Left lobe of liver (tissue), 2 donors: ENCODE measurements around the gene CD68. TPM values are rescaled to one million over a fixed set of nuclear protein-coding genes. Genes with fewer than 3 reads are reported as not detected.
A peak's percentile ranks its signal among the peaks of the same experiment; 100 is the strongest.

Experiments used
- ATAC-seq: fragments of 200-7000 bp; cut with Tn5 transposase; one replicate; pipeline ENCODE4 v1.9.1; 2020; ENCODE audit warnings: mild to moderate bottlenecking, moderate library complexity
- DNase-seq: peaks from one replicate; pipeline ENCODE4 v3.0.0-alpha.2; 2020; ENCODE audit warnings: low spot score
- total RNA-seq: library from RNA; stranded (reverse); gene quantifications from one replicate; pipeline ENCODE4 v1.2.1, GENCODE V29; 2021
- donor health status: DM: no; HTN: no; CAD: no; lungs with moderate emphysema.
- donor health status: DM: no; HTN: yes; CAD: no.

CD68 gene, protein sequence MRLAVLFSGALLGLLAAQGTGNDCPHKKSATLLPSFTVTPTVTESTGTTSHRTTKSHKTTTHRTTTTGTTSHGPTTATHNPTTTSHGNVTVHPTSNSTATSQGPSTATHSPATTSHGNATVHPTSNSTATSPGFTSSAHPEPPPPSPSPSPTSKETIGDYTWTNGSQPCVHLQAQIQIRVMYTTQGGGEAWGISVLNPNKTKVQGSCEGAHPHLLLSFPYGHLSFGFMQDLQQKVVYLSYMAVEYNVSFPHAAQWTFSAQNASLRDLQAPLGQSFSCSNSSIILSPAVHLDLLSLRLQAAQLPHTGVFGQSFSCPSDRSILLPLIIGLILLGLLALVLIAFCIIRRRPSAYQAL
- 44.2 TPM for total RNA-seq

- DNase-seq: peak; percentile 74
- peak; percentile 52 for ATAC-seq
Measured at GRCh38 chr17:7579001-7579833, at the start of gene CD68. CD68 (plus strand) TSS chr17:7579638; CDS start chr17:7579678, 40 bp downstream.

- ATAC-seq (no peak), DNase-seq (no peak)
Measured at GRCh38 chr17:7530023-7530900, 49.2 kb upstream of the CD68 start.

GRCh38 chr17:7538050-7538449, 41.4 kb upstream of the CD68 start:
- no peak for DNase-seq
- no peak for ATAC-seq

GRCh38 chr17:7538891-7539545, 40.4 kb upstream of the CD68 start:
- ATAC-seq (no peak), DNase-seq (no peak)

DNA sequence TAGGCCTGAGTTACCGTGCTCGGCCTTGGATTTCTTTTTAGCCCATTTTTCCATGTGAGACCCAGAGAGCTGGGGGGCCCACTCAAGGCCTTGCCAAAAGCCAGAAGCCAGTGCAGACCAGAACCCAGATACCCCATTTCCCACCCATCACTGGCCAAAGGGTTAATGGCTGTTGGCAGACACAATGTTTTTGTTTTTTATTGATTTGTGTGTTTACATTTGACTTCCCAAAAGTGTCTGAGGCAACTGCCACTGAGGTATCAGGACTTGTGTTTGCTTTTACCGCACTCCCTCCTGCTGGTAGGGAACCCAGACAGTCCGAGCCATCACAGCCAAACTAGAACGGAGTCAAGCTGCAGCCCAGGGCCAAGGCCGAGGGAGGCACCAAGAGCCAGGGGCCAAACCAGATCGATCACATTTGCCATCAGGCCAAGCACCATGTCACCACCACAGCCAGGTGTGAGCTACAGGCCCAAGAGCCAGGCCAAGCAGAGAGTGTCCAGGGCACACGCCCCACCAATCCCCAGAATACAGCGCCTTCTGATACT, 38.3 kb upstream of the CD68 start:
- no peak for ATAC-seq
- no peak for DNase-seq

DNA sequence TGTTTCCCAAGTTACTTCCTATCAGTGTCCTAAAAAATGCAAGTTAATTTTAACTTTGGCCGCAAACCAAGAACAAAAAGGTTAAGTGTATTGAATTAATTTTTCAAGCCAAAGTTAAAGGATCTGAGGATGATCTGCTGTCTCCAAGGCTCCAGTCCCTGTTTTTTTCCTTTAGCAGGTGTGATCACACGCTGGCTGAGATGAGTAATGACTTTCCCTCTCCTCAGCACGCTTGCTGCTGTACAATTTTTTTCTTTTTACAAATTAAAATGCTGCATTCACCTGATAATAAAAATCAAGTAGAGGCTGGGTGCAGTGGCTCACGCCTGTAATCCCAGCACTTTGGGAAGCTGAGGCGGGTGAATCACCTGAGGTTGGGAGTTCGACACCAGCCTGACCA, 34.5 kb upstream of the CD68 start:
- no peak for ATAC-seq
- no peak for DNase-seq

GRCh38 chr17:7548585-7549400, 30.6 kb upstream of the CD68 start, which contains the start of gene TNFSF12:
TNFSF12 (plus strand) TSS chr17:7549058; CDS start chr17:7549154, 96 bp downstream.
- peak; percentile 66 for DNase-seq

DNA sequence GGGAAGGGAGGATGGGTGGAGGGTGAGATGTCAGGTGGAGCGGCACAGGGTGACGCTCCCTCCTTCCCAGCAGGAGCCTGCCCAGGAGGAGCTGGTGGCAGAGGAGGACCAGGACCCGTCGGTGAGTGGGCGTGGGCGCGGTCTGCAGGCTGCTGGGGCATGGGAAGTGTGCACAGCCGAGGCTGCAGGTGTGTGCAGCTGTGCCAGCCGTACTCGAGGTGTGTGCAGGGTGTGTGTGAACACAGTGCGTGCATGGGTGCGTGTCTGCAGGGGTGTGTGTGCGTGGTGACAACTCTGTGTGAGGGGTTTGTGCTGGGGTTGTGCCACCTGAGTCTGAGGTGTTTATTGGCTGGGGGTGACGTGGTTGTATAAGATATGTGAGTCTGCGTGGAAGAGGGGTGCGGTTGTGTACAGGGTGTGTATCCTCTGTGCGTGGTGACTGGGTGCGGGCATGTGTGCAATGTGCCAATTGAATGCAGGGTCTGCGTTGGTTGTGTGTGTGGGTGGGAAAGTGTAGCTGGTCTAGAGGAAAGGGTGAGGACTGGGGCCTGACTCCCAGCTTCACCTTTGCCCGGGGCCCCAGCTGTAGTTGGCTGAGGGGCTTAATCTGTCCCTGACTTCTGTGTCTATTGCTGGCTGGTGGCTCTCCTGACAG, 29.9 kb upstream of the CD68 start:
- ATAC-seq: peak; percentile 56
- DNase-seq: no peak

More at GRCh38 chr17:7548585-7549400, 30.6 kb upstream of the CD68 start, which contains the start of gene TNFSF12:
- ATAC-seq: peak; percentile 88

GRCh38 chr17:7550344-7550743, 29.1 kb upstream of the CD68 start:
- DNase-seq (no peak), ATAC-seq (no peak)

DNA sequence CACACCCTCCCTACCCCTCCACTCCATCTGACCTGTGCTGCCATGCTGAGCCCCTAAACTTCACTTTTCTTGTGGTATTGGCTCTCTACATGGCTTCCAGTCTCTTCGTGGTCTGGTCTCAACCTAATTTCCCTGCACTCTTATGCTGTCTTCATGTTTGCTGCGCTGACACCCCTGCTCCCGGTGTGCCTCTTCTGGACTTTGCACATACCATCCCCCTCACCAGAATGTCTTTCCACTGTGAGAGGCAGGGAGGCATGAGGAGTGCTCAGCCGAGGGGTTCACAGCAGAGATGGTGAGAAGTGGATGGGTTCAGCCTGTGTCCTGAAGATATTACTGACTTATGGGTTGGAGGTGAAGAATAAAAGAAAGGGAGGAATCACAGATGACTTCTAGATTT, 28.0 kb upstream of the CD68 start:
- ATAC-seq (no peak), DNase-seq (no peak)

- no peak for ATAC-seq
- no peak for DNase-seq
Measured at GRCh38 chr17:7552621-7553051, 26.8 kb upstream of the CD68 start.

GRCh38 chr17:7553356-7553755, 26.1 kb upstream of the CD68 start:
- no peak for DNase-seq
- ATAC-seq: no peak

- ATAC-seq (no peak), DNase-seq (no peak)
Measured at GRCh38 chr17:7555320-7555948, 24.0 kb upstream of the CD68 start.

- DNase-seq: no peak
- ATAC-seq: no peak
Measured at GRCh38 chr17:7556627-7557026, 22.8 kb upstream of the CD68 start.

DNA sequence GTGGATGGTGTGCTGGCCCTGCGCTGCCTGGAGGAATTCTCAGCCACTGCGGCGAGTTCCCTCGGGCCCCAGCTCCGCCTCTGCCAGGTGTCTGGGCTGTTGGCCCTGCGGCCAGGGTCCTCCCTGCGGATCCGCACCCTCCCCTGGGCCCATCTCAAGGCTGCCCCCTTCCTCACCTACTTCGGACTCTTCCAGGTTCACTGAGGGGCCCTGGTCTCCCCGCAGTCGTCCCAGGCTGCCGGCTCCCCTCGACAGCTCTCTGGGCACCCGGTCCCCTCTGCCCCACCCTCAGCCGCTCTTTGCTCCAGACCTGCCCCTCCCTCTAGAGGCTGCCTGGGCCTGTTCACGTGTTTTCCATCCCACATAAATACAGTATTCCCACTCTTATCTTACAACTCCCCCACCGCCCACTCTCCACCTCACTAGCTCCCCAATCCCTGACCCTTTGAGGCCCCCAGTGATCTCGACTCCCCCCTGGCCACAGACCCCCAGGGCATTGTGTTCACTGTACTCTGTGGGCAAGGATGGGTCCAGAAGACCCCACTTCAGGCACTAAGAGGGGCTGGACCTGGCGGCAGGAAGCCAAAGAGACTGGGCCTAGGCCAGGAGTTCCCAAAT, 22.2 kb upstream of the CD68 start:
- DNase-seq (no peak), ATAC-seq (no peak)

- DNase-seq (peak; percentile 86), ATAC-seq (peak; percentile 63)
Measured at GRCh38 chr17:7557775-7558543, 21.5 kb upstream of the CD68 start.
